Limb (tissue), 2 donors: ENCODE data around the gene FADS2.

Experiments
- DNase-seq, 2 donors: peaks; one replicate each; pipeline ENCODE4 v3.0.0-alpha.2; 2016; ENCODE audit errors: extremely low spot score in 2 of 2

The FADS2 gene

DNA sequence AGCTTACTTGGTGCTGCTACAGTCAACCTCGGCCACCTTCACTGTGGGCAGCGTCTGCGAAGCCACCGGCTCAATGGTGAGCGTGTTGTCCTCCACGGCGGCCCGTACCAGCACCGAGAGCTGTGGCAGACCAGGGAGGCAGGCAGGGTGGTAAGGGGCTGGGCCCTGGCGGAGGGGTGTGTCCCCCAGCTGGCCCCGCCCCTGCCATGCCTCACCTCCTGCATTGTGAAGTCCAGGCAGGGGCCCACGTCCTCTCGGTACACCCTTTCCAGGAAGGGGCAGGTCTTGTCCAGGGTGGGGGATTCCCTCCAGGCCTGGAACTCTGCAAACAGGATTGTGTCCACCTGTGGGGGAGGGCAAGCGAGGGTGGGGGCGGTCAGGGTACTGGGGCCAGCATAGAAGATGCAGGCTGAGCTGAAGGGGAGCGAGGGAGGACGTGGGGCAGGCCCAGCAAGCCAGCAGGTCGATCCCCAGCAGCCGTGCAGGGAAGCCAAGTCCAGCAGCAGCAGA is 76.5 kb downstream of the FADS2 start:
- DNase-seq = no peak

DNA sequence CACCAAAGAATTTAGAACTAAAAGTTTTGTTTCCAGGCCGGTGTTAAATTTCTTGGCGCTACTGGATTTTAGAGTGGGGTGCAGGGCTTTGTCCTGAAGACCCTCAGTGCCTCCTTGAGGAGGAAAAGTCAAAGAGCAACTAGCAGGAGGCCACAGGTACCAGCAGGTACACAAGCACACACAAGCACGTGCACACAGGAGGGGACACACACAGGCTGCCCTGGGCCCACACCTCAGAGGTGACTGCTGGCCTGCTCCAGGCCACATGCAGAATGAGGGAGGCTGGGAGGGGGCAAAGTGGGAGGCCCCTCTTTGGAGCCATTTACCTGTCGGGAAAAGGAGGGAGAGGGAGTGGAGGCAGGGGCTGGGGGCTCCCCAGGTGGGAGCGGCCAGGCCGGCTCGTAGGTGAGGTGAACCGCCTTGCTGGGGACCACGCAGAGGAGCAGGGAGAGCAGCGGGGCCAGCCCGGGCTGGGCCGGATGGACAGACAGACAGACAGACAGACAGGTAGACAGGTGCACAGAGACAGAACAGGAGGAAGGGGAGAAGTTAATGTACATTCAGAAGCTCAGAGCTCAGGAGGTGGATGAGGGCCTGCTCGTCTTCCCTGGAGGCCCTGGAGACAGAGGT is 77.1 kb downstream of the FADS2 start:
- DNase-seq = no peak

DNA sequence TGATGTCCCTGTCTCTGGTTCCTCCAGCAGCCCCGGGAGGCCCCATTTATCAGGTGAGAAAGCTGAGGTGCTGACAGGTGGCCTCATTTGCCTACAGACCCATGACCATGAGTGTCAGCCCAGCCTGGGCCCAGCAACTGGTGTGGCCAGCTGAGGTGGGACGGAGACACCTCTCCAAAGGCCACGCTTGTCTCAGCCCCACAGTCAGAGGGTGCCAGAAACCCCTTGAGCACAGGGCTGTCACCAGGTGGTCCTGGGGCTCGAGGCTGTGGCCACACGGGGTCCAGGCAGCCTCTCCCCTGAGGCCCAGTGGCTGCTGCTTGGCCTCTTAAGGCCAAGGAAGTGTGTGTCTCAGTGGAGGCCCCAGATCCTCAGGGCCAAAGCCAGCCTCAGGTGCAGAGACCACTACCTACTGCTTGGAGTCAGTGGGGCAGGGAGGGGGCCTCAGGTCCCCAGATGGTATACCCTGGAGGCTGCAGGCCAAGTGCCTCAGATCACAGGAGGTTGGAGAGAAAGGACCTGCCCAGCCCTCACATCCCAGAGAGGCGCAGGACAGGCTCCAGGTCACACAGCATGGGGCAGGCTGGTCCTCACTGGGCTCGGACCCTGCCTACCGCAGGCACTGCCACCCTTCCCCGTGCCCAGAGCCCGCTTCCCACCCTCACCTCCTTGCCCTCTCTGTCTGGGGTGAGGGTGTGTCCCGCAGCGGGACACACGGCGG is 77.9 kb downstream of the FADS2 start:
- no peak for DNase-seq

DNA sequence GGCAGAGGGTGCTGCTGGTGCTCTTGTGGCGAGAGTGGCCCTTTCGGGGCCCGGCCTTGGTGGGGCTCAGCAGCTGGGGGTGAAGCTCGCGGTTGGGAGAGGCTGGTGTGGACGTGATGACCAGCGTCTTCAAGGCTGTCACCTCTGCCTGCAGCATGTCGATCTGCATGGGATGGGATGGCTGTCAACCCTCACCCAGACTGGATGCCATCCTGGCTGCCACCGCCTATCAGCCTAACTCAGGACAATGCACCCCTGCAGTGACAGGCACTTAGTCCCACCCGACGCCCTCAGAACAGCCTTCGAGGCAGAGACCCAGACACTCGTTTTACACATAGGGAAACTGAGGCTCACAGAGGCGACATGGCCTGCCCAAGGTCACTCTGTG is 78.4 kb downstream of the FADS2 start:
- DNase-seq = no peak

DNA sequence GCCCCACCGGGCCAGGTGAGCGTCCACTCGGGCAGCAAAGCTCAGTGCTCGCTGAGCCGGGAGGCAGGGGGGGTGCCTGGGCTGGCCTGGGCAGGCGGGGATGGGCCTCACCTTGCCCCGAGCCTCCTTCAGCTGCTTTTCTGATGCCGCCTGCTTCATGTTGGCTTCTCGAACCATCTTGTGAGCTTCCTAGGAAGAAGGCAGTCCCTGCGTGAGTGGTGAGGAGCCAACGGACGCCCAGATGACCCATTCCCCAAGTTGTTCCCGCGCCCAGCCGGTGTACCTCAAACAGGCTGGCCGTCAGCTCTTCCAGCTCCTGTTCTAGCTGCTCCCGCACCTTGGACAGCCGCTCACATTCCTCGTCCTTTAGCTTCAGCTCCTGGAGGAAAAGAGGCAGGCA is 79.2 kb downstream of the FADS2 start:
- DNase-seq = no peak

DNA sequence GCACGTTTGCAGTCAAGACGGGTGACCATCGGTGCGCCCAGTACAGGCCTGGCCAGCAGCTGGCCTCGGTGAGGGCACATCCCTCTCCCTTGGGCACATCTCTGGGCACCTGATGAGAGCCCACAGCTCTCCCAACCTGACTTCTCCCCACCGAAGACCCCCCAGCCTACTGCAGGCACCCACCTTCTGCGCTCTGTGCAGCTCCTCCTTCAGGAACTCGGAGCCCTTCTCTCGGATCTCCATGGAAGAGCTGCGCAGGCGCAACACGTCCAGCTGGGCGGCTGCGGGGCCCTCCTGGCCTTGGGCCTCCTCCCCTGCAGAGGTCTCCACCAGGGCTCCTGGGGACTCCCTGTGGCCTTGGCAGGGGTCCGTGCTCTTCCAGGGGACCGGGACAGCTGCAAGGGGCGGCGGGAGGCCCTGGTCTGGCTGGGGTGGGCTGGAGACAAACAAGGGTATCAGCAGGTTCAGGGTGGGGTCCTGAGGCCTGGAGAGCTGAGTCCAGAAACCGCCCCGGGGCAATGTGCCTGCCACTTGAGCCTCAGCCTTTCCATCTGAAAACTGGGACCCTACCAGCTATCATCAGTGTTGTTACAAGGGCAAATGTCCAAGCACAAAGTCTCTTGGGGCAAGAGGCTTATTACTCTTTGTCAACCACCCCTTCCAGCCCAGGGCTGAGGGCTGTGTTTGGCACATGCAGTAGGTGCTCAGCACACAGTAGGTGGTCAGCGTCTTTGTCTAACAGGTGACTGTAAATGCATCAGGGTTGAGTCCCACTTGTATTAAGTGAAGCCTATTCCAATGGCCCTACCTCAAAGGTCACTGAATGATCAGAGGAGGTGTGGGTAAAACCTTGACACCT is 80.0 kb downstream of the FADS2 start:
- no peak for DNase-seq

DNA sequence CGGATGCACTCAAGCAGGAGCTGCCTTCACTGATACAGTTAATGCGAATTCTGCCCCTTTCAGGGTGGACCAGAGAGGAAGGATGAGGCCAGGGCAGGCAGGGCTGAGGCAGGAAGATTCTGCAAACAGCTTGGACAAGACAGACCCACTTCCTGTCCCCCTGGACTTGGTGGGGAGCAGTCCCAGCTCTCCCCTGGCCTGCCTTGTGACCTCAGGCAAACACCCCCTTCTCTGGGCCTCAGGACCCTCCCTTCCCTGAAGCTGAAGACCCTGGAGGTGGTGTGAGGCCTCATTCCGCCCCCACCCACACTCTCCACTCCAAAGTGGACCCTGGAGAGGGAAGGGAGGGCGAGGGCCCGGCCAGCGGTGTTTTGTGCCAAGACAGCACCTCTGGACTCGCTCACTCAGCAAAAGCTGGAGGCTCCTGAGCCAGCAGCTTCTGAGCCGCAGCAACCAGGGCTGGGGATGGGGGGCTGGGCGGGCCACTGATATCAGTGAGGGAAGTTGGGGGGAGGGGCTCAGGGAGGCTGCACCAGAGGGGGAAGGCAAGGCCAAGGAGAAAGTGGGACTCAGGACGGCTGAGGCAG is 80.7 kb downstream of the FADS2 start:
- peak in 1 of 2 donors; percentile 54 for DNase-seq

DNA sequence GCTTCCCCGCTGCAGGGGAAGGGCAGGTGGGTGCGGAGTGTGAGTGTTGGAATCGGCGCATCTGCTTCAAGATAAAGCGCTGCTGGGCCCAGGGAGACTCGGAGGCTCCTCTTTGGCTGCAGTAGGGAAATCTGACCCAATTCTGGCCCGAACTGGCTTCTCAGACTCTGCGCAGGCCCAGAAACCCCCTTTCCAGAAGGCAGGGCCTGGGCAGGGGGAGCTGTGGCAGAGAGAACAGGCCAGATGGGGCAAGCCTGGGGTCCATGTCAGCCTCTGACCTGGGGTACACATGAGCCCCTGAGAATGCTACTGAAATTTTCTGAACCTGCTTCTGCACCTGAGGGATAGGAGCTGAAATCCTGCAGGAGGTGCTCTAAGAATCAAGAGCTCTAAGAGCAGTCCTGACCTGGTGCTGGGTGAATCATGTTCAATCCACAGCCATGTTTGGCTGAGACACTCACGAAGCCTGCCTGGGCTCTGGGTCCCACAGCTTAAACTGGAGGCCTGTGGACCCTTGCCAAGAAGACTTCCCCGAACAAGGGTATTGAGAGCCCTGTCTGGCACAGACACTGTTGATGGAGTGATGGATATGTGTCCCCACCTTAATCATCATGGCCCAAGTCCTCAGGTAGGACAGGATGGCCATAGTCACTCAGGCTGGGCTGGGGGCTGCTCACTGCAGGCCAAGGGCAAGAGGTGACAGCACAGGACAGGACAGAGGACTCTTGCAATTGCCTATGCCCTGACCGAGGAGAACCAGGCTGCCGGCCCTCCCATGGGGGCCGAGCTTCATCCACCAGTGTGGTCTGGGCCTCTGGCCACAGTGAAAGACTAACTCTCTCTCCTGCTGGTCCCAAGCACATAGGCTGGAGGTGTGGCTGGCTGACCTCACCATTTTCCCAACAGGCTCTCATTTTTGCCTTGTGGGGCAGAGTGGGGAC is 82.4 kb downstream of the FADS2 start:
- no peak for DNase-seq

DNA sequence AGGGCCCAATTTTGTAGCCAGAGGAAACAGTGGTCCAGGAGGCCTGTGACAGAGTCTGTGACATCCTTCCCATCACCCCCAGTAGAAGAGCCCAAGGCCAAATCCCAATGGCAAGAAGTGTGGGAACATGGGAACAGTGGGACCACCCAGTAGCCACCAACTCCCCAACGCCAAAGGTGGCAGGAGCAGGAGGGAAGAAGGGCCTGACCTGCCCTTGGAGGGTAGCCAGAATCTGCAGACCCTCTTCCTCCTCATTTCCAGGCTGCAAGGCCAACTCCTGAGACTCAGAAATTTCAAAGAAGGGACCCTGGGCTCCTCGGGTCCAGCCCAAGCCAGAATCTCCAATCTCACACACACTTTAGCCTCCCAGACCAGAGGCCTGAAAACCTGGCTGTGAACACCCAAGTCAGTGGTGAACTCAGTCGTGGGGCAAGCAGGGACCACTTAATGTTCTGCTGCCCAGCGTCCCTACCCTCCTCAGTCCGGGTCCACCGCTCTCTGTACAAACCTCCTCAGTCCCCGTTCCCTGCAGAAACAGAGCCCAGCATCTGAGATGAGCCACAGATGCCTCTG is 83.1 kb downstream of the FADS2 start:
- DNase-seq = no peak

DNA sequence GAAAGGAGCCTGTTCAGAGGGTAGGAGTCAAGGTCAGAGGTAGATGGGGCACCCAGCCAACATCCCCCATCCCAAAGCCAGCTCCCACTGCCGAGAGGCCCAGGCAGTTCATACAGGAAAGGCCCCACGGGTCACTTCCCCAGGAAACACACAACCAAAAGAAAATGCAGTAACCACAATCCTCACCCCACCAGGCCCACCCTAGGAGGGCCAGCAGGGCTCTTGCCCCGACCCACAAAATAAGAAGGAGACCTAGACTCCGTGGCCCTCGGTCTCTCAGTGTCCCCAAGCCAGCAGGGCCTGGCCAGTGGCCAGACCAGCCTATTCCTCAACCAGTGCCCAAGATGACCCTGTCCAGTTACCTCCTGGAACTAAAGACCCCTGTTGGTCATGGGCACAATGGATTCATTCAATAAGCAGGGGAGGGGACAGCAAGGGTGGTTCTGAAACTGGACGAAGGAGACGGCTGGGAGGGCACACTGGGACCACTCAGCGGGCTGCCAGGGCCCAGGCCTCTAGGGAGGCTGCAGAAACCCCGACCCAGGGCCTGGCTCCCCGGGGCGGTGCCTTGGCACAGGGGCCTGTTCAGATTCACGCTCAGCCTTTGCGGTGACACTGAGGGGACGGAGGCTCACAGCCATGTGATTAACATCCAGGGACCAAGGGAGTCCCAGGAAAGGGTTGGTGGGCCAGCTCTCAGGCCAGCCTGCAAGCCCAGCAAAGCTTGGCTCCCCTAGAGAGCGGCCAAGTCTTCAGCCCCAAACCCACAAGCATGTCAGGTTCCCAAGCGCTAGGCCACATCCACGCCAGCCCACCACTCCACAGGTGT is 83.8 kb downstream of the FADS2 start:
- DNase-seq = no peak

DNA sequence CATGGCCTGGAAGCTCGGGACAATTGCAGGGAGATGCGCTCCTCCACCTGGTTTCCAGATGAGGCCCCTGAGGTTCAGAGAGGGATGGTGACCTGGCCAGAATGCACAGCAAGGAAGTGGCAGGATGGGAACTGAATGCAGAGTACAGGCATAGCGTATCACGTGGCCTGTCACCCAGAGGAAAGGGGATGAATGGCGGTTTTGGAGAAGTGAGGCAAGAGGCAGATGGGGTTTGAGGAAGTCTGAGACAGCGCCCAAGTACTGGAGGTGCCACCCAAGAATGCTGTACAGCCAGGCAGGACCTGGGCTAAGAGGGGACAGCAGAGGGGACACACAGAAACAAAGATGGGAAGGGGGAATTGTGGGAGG is 84.4 kb downstream of the FADS2 start:
- no peak for DNase-seq

DNA sequence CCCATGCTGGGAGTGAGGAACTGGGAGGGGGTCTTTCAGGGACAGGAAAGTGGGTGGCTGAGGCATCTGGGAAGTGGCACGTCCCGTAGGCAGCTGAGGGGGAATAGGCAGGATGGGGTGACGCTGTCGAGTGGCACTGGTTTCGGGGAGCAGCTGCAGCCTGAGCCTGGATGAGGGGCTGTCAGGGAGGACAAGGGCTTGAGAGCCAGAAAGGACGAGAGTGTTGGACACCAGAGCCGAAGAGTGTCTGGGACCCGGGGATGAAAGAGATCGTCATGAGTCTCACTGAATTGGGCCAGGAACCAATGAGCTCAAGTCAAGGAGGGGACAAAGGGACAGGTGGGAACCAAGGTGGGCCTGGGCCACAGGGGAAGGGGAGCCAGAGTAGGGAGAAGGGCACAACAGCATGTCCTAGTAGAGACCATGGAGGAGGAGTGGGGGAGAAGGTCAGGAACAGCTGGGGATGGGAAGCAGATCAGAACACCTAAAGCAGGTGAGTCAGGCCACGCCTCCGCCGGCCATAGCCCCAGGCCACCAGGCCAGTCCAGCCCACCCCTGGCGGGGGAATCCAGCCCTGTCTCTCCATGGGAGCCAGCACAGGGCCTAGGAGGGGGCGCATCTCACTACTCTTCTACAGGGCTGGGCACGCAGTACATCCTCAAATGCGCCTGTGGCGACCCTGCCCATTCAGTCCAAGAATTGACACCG is 85.0 kb downstream of the FADS2 start:
- no peak for DNase-seq

DNA sequence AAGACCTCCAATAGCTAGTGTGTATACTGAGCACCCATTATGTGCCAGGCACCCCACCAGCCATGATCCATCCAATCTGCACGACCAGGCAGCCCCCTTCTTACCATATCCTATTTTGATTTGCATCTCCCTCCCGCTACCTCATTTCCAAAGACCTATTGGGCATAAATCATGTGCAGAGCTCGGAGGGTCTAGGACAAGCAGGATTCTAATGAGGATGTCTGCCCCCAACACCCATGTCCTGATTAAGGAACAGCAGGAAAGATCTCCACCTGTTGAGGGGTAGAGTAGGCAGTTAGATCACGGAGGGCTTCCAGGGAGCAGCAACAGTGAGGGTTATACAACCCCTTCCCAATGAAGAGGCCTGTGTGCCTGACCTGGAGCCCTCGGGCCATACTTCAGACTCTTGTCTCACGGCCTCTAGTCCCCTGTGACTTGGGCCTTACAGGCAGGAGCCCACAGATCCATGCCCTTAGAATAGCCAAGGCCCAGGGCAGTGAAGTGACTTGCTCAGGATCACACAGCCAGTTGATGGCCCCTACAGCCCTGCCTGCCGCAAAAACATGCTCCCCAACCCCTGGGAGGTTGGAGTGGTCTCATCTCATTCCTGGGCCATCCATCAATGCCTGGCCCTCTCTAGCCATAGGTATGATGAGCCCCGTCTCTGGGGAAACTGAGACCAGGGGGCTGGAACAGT is 85.7 kb downstream of the FADS2 start:
- DNase-seq = no peak

DNA sequence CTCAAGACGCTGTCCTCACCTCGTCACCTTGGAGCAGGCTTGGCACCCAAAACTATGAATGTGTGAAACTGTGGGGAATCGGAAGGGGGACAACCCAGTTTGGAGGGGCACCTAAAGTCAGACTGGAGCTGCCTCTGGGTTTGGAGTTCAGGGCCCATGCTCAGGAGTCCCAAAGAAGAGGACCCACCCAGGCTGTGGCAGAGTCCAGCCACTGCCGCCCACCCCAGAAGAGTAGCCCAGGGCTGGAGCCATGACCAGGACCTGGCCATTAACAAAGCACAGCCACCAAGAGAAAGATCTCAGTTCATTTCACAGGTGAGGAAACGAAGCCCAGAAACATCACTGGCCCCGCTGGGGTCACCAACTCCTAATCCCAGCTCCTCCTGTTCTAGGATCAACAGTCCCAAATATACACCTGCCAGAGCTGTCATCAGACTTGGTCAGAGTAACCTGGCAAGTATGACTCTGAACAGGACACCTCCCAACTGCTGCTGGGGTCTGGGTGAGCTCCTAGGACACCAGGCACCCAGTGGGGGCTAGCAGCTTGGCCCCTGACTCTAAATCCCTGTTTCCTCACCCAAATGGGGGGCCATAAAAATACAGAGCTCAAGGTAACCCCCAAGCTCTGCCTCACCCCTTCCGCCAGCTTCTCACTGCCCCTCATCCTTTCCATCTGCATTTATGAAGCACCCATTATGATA is 86.5 kb downstream of the FADS2 start:
- no peak for DNase-seq

DNA sequence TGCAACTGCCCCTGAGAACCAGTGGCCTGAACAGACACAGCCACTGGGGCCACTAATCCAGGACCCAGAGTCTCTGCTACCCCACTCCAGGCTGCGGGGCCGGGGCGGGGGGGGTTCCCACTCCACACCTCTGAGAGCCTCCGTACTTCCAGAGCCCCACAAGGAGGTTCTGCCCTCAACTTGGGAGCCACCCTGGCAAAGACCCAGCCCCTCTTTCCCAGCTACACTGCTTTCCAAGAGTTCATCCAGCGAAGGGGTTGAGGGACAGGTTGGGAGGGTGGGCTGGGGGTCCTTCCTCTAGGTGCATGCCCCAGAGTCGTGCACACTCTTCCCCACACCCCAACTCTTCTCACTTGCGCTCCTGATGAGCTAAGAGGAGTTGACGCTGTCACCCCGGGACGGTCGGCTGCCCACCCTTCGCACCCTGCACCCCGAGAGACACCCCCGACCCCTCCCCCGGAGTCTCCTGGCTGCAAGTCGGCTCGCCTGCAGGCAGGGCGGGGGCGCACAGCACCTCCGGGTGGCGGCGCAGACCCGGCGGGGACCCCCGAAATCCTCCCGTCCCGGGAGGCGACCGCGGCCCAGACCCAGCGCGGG is 88.7 kb downstream of the FADS2 start:
- peak in 1 of 2 donors; percentile 50 for DNase-seq
